GM12864 (cell line): ENCODE data around the gene CTDP1.

Experiments used
- DNase-seq: peaks from one replicate; pipeline ENCODE4 v3.0.0-alpha.2; 2011; ENCODE audit warnings: low read depth
- H3K4me3 ChIP-seq: 2 replicates; pipeline ENCODE4 v1.5.1; 2011; ENCODE audit warnings: mild to moderate bottlenecking, low read depth, low read length, control low read depth
- CTCF ChIP-seq: IDR thresholded peaks from 2 replicates; pipeline ENCODE4 v1.5.1; 2011; ENCODE audit warnings: low read depth, mild to moderate bottlenecking, moderate library complexity, low read length, control low read depth, inconsistent platforms; ENCODE audit errors: missing control alignments

The CTDP1 gene

GRCh38 chr18:79704631-79705030 is 25.0 kb downstream of the CTDP1 start:
- no peak for DNase-seq
- no peak overlapping the region for H3K4me3 ChIP-seq
- TF ChIP-seq CTCF: no peak

- no peak for DNase-seq
- no peak overlapping the region for H3K4me3 ChIP-seq
- TF ChIP-seq CTCF: no peak
These were observed 25.7 kb downstream of the CTDP1 start for GRCh38 chr18:79705272-79705671.

- DNase-seq: no peak
- no peak for TF ChIP-seq CTCF
- no peak overlapping the region for H3K4me3 ChIP-seq
These were observed 26.4 kb downstream of the CTDP1 start for GRCh38 chr18:79706006-79706405.

GRCh38 chr18:79706658-79707057 is 27.1 kb downstream of the CTDP1 start:
- H3K4me3 ChIP-seq: no peak overlapping the region
- no peak for DNase-seq
- TF ChIP-seq CTCF: no peak

- no peak overlapping the region for H3K4me3 ChIP-seq
- no peak for TF ChIP-seq CTCF
- no peak for DNase-seq
These were observed 27.6 kb downstream of the CTDP1 start for GRCh38 chr18:79707239-79707638.

GRCh38 chr18:79707671-79708070 is 28.1 kb downstream of the CTDP1 start:
- no peak for DNase-seq
- H3K4me3 ChIP-seq: no peak overlapping the region
- TF ChIP-seq CTCF: no peak

GRCh38 chr18:79708412-79708811 is 28.8 kb downstream of the CTDP1 start:
- H3K4me3 ChIP-seq: no peak overlapping the region
- no peak for DNase-seq
- no peak for TF ChIP-seq CTCF
